ENCODE data around the gene ETV6.

The ETV6 gene

DNA sequence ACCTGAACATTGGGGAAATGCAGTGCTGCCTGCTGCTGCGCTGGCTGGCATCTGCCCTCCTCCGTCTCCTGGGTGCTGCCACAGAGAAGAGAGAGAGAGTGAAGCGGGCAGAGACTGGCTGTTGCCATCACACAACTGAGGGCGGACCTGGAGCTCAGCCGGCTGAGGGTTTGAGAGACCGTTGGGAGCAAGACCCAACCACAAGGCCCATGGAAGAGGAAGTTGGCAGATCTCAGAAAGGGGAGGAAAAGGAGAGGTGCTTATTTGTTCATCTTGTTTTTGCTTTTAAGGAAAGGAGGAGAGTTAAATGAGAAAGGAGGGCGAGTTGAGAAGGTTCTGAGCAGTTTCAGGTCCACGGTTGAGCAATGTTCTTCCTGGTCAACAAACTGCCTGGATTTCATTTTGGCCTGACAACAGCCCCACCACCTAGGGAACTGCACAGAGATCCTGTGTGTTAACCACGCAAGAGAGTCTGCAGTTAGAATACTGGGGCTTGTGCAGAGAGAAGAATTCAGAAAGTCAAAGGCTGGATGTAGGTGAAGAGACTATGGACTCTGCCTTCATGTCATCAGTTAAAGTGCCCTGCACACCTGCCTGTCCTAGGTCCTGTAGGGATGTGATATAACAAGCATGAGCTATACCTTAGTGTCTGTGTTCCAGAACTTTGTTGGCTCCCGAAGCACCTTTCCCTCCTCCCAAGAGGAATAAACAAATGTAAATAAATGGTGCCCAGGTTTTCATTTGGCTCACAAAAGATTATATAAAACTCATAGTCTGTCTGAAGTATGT lies 124.6 kb downstream of the ETV6 start:
- DNase-seq (ENCODE audit: low read depth, low spot score) = no peak

DNA sequence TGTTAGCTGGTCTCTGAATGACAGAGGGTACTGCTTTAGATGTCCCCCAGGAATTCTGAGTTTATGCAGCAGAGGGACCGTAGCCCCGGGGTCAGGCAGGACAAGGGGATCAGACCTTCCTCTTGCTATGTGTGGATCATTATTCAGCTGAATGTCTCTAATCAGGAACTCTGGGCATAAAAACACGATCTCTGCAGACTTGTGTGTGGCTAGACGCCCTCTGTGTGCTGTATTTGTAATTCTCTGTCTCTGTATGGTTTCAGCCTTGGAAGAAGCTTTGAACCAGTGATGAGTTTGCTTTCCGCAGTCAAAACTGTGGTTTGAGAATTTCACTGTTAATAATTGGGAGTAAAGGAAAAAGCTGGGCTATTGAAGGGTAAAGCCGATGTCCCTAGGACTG lies 125.3 kb downstream of the ETV6 start:
- DNase-seq (ENCODE audit: low read depth, low spot score) = no peak

DNA sequence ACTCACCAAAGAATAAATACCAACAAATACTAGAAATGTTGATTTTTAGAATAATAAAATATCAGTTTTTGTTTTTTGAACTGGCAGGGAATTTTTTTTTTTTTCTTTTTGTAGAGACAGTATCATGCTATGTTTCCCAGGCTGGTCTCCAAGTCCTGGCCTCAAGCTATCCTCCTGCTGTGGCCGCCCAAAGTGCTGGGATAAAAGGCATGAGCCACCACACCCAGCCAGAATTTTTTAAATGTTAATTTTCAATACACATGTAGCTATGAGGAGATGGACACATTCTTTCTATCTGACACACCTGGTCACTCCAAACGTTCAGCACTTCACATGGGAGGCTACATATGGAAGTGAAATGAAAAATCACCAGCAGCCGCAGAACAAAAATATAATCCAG lies 126.8 kb downstream of the ETV6 start:
- no peak for DNase-seq (ENCODE audit: low read depth, low spot score)

DNA sequence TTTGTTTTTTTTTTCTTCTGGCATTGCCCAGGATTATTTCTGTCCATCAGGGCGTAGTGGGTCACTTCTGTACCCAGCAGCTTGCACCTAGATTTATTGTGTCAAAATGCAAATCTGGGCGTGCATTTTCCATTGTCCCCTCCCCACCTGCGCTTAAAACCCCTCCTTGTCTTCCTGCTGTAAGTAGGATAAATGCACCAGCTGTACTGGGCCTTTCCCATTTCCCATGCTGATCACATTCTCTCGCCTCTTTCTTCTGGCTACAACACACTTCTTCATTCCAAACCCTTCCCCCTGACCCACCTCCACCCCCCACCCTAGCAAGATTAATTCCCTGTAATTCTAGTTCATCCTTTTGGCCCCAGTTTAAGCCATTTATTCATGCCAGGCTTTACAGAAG lies 128.0 kb downstream of the ETV6 start:
- no peak for DNase-seq (ENCODE audit: low read depth, low spot score)

DNA sequence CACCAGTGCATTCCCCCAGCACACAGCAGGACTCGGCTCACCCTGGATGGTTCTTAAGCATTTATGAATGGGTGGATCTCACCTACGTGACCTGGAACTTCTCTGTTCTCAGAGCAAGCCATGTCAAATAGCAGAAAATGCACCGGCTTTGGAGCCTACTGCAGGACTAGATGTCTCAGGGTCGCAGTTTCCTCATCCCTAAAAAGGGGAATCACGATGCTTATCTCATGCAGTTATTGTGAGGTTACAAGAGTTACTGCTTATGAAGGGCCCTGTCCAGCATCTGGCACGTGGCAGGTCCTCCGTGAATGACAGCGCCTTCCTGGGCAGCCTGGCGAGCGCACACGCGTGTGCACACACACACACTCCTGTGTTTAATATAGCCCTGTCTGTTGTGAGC lies 128.5 kb downstream of the ETV6 start:
- DNase-seq (ENCODE audit: low read depth, low spot score) = no peak

DNA sequence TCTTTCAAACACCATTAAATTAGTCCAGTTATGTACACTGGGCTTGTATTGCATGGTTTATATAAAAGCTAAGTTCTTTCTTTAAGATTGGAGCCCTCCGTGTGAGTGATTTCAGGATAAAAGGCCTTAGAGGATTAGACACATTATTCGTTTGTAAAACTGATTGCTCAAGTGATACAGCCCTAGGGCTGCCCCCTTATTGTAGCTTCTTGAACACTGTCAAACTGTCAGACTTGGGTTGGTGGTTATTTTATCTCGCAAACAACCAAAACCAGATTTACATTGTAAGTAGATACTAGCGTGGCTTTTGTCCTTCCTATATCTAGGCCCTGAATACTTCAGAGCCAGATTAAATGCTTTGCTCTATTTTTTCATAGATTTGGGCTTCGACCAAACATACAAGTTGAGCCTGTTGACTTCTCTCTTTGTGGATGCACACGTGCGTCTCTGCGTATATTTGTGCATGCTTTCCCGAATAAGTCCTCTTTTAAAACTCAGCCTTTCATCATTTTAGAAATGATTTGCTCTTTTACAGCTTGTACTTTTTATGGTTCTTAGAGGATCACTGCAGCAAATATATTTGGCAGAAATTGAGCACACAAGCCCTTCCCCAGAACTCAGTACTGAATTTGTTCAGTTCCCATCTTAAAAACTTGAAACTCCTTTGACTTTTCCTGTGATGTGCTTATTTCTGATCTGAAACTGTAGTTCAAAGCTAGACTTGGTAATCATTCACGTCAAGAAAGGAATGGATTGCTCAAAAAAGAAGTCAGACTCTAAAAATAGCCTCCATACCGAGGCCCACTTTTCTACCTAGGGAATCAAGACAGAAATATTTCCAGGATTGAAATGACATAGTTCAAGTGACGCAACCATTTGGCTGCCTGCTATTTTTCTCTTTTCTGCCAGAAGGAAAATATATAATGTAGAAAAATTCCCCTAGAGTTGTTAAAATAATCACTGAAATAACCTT lies 129.5 kb downstream of the ETV6 start:
- DNase-seq (ENCODE audit: low read depth, low spot score) = no peak

DNA sequence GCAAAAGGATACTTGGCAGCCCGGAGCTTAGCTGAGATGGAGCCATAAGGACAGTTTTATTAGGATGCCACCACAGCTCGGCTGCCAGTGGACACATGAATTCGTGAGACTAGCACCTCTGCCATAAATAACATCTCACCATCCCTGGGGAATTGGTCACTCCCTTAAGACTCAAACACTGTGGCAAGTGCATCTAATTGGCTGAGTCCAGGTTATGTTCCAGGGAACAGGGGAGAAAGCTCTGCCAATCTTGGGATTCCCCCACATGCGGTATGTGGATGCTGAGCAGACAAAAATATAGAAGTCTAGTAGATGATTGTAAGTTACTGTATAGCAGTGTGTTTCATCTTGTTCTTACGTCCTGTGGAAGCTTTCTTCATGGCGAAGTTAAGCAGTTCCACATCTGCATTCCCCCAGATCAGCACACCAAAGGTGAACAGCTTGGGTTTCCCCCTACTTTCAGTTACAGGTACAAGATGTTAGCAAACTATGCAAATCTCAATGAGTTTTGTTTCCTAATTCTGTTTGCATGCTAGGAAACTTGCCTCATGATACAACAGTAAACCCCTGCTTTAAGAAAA lies 131.1 kb downstream of the ETV6 start:
- no peak for DNase-seq (ENCODE audit: low read depth, low spot score)

DNA sequence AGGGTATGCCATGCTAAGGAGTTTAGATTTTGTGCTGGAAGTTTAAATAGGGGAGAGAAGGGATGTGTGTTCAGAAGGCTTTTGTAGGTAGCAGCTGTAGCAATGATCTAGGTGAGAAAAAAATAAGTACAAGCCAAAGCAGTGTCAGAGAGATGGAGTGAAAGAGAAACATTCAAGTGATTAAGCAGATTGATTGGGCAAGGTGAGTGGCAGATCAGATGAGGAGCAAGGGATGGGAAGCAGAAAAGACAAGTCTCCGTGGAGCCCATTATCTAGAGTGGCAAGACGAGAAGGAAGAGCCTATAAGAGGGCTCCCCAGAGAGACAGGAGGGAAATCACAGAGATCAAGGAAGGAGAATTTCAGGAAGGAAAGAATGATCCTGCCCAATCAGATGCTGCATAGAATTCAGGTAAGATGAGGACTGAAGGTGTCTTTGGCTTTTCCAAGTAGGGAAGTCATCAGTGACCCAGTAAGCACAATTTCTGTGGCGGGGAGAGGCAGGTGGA lies 133.5 kb downstream of the ETV6 start:
- DNase-seq (ENCODE audit: low read depth, low spot score) = no peak

DNA sequence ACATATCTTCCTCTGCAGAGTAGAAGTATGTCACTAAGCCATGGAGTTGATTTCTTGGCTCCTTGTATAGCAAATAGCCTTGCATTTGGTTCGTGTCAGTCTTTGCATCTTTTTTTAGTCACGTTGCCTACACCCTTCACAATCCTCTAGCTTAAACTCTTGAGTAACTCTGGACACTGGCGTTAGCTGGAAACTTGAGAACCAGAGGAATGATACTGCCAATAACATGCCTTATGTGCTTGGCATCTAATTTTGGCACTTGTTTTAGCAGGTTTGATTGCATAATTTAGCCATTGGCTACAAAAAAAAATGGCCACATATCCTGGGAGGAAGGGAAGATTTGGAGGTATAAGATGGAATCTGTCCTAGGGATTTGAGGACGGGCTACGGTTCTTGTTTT lies 136.2 kb downstream of the ETV6 start:
- DNase-seq (ENCODE audit: low read depth, low spot score) = no peak

DNA sequence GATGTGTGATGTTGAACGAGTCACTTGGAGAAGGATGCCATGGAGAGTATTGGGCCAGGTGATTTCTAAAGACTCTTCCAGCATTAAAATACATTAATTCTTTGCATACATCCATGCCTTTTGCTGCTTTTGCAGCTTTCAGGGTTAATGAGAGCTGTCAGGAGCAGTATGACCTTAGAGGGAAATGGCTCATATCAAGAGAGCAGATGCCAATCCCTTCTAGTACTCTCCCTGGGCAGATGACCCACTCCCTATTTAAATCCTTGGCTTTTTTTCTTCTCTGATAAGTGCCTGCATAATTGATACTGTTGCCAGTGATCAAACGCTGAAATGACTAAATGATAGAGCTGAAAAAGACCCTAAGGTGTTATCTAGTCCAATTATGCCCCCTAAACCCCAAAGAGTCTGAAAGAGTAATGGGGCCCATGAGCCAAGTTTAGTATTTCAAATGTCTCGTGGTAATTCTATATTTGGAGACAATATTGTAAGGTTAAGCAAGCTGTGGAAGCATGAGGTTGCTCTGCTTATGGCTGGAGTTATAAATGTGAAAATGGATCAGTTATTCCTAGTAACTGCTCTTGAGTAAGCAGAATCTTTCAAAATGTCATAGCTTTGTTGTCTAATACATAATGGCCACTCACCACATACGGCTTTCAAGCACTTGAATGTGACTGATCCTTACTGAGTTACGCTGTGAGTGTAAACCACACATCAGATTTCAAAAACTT lies 137.3 kb downstream of the ETV6 start:
- no peak for DNase-seq (ENCODE audit: low read depth, low spot score)

DNA sequence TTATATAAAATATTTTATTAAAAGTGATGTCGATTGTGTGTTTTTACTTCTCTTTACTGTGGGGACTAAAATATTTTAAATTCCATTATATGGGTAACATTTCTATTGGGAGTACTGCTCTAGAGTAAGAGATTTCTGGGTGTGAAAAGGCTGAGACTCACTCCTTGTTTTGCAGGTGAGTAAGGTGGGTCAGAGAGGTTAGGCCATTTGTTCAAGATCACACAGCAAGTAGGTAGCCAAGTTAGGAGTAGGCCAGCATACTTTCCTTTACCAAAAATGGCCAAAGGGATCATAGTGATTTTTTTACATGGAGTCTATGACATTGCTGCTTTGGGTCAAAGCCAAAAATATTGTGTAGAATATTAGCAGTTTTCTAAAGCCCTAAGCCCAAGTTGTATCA lies 138.0 kb downstream of the ETV6 start:
- no peak for DNase-seq (ENCODE audit: low read depth, low spot score)

DNA sequence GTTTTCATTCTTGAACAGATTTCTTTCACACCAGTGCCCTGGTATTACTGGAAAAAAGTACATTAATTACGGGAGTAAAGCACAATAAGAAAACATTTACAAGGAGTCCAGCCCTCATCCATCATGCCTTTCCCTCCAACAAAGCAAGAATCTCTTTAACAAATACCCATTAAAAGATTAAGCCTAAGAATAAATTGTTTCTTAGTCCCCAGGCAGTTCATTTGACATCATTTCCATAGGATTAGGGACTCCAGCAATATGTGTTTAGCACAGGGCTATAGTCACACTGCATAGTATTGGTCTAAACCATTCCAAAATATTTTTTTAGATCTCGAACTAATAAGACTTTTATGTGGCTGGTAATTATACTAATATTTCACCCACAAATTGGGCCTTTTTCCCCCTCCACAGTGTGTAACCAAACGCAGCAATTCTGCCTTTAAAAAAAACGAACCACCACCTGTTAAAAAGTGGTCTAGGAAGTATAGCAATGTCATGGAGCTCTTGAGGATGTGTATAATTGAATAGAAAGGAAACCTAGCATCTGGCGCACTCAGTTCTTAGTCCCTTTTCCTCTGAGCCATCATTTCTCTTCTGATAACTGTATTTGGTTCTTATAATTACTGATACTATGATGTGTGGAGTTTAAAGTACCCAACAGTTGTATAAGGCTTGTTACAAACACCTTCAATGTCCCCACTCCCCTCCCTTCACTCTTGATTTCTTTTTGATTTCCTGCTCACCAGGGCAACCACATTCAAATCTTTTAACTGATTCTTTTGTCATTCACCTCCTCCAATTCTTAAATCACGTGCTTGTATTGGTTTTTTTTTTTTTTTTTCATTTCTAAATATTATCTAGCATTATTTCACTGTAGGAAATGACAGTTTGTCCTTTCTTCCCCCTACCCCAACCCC lies 138.7 kb downstream of the ETV6 start:
- DNase-seq (ENCODE audit: low read depth, low spot score) = no peak

DNA sequence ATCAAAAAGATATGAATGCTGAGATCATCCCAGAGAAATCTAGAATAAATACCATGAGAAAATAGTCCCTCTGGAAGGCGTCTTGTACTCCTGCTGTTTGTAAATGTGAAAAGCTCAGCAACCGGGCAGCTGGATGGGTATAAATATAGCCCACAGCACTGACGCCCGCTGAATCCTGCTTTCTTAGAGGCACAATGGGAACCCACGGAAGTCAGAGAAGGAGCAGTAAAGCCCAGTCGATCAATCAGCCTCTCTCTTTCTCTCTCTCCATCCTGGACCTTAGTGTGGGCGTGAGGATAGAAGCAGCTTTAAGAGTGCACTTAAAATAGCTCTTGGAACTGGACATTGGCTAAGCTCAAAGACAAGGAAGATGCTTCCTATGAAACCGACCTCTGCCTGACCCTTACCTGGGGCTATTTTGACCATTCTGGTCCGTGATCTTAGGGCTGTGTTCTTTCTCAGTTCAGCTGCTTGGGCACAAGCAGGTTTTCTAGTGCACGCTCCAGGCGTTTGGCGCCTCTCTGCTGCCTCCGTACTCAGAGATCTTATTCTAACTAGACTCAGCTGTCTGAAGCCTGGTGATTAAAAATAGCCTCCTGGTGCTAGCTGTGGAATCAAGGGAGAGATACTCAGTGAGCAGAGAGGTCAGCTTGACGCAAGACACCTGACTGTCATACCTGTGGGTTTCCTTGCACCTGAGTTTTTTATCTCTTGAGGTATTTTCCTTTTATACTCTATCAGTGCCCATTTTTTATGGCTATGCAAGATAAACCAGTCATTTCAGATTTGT lies 144.6 kb downstream of the ETV6 start:
- DNase-seq (ENCODE audit: low read depth, low spot score) = no peak

DNA sequence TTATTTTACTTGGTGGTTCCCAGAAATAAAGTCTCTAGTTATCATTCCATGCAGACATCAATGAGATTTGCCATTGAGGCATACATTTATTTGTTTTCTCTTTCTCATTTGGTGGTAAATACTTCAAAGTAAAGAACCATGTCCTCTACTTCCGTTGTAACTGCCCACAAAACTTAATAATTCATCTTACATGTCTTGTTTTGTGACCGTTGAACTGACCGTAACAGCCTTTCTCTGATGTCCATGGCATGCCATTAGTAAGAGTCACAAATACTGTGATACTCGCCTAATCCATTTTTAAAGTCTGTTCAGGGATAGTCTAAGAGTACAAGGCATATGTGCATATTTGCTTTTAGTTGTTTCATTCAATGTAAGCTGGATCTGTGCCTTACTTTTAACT lies 145.3 kb downstream of the ETV6 start:
- no peak for DNase-seq (ENCODE audit: low read depth, low spot score)

DNA sequence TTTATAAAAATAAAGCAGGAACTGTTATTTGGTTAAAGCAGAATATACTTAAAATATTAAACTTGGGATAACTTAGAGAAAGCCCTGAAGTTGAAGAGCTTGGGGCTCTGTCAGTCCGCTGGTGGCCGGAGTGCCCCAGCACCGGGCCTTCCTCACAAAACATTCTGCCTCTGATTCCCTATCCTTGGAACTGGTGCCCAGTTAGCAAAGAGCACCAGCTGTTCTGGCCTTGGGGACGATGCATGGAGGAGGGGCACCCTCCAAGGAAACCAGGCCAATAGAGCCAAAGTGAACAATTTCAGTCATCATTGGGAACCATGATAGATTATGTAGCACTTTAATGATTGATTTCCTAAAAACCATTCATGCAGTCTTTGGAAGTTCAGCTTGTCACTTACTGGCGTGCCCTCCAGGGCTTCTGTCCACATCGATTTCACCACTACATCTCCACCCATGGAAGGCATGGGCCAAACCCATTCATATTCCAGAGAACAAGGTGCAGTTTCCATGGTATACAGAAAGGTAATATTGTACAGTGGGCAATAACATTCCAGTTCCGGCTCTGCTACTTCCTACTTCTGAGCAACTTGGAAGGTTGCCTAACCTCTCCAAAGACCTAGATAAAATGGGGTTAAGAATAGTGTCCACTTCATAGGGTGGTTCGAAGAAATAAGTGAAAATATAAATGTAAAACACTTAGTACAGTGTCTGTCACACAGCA lies 145.9 kb downstream of the ETV6 start:
- DNase-seq (ENCODE audit: low read depth, low spot score) = no peak

DNA sequence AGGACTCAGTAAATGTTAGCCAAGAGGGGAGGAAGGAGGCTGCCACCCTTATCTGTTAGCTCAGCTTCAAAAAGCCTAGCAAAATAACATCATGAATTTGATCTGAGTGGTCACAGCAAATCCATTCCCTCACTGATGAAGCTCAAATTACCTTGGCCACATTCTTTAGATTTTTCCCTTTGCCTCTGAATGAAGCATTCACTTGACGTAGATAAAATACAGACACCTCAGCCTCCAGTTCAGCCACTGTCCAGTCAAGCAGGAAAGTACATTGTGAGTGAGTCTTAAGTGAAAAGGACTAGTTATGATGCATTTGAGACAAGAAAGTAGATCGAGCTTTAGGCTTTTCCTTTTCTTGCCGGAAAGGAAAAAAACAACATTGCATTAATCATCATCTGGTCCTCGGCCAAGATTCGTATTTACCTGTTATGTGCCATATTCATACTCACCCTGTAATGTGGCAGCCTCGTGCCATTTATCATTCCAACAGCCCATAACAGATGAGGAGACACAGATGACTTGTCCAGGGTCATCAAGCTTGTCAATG lies 146.5 kb downstream of the ETV6 start:
- DNase-seq (ENCODE audit: low read depth, low spot score) = no peak

DNA sequence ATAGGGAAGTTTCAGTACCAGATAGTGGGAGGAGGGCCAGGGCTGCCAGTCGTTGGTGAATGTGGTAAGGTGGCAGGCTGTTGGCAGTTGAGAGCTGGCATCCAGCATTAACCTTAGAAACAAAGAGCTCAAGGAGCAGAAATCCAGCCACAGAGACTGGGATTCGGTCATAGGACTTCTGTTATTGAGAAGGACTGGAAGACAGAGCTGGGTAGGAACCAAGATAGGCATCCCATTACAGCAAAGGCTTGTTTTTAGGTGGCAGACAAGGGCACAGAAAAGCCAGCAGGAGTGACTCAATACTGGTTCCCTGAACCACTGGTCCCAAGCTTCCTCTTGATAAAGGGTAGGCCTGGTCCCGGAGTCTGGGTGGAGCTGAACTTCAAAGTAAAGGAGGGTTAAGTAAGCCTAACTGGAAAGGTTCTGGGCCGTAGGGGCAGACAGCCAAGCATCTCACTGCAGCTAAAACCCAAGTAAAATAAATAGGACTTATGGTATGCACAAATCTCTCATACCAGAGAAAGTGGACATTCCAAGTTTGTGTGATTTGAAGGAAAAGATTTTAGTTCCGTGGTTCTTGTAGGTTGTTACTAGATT lies 147.9 kb downstream of the ETV6 start:
- no peak for DNase-seq (ENCODE audit: low read depth, low spot score)

DNA sequence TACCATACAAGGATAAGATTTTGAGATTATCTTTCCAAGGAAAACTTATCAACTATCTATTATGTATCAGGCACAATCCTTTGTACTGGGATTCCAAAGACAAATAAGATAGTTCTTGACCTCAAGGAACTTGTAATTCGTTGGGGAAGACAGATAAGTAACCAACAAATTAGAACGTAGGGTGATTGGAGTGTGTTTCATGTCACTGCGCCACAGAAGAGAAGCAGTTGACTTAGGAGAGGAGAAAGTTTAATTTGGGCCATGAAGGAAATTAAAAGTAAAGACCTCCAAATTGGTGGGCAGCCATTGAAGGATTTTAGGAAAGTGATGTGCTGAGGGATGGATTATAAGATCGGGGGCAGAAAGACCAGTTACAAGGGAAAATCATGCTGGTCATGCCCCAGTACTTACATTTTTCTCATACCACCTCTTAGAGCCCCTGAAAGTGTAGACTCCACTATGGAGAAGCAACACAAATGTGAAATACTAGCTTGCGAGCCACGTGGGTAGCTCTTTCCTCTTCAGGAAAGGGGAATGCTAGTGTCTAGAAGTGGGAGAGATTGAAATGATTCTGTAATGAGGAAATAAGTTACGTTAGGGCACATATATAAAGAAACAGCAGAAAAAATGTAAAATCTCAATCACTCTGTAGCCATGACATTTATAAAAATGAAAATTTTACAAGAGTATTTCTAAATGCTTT lies 148.7 kb downstream of the ETV6 start:
- DNase-seq (ENCODE audit: low read depth, low spot score) = no peak

Measured in iPS DF 19.7 (cell line).